DOHH2 (cell line): ENCODE results near the gene TMC7.

Source experiments
- H3F3A ChIP-seq: fragments of 200-600 bp; sonication (generic), shearing (Covaris generic); 2 replicates; pipeline ENCODE4 v1.6.0; 2016; ENCODE audit warnings: antibody characterized with exemption, mild to moderate bottlenecking; ENCODE audit not compliant: control insufficient read depth, insufficient read depth
- H3K27ac ChIP-seq: fragments of 200-600 bp; sonication (generic); 2 replicates; pipeline ENCODE4 v1.5.1; 2014; ENCODE audit warnings: low read depth, mild to moderate bottlenecking, low read length, moderate library complexity
- H3K27me3 ChIP-seq: fragments of 200-600 bp; sonication (generic); 2 replicates; pipeline ENCODE4 v1.6.1; 2014; ENCODE audit warnings: mild to moderate bottlenecking, low read length, mixed read lengths; ENCODE audit not compliant: control insufficient read depth
- H3K36me3 ChIP-seq: fragments of 200-600 bp; sonication (generic); 2 replicates; pipeline ENCODE4 v1.6.1; 2014; ENCODE audit warnings: mild to moderate bottlenecking, low read length, moderate library complexity, mixed read lengths; ENCODE audit not compliant: control insufficient read depth
- H3K4me1 ChIP-seq: fragments of 200-600 bp; sonication (generic); 2 replicates; pipeline ENCODE4 v1.6.1; 2014; ENCODE audit warnings: mild to moderate bottlenecking, low read length, mixed read lengths; ENCODE audit not compliant: control insufficient read depth
- H3K4me2 ChIP-seq: fragments of 200-600 bp; sonication (generic); 2 replicates; pipeline ENCODE4 v1.6.0; 2014; ENCODE audit warnings: mild to moderate bottlenecking, low read length, moderate library complexity
- H3K4me3 ChIP-seq: fragments of 200-600 bp; sonication (generic); 2 replicates; pipeline ENCODE4 v1.5.1; 2014; ENCODE audit warnings: mild to moderate bottlenecking, low read length, mixed read lengths
- H3K79me2 ChIP-seq: fragments of 200-600 bp; sonication (generic); 2 replicates; pipeline ENCODE4 v1.6.1; 2014; ENCODE audit warnings: mild to moderate bottlenecking, low read length, mixed read lengths; ENCODE audit not compliant: control insufficient read depth
- H3K9me2 ChIP-seq: fragments of 200-600 bp; sonication (generic); replicated peaks from 2 replicates; pipeline ENCODE4 v1.6.1; 2014; ENCODE audit warnings: mild to moderate bottlenecking, low read length, mixed read lengths; ENCODE audit not compliant: control insufficient read depth
- H3K9me3 ChIP-seq: fragments of 200-600 bp; sonication (generic); 2 replicates; pipeline ENCODE4 v1.6.1; 2014; ENCODE audit warnings: antibody characterized with exemption, low read length, mixed read lengths; ENCODE audit not compliant: control insufficient read depth, insufficient read depth
- H4K20me1 ChIP-seq: fragments of 200-600 bp; sonication (generic); 2 replicates; pipeline ENCODE4 v1.6.0; 2014; ENCODE audit warnings: low read depth, mild to moderate bottlenecking, antibody characterized with exemption, low read length, moderate library complexity; ENCODE audit not compliant: control insufficient read depth, insufficient read depth
- EZH2phosphoT487 ChIP-seq: fragments of 200-600 bp; sonication (generic); IDR thresholded peaks from 2 replicates; pipeline ENCODE4 v1.6.1; 2017; ENCODE audit warnings: borderline replicate concordance, mild to moderate bottlenecking, antibody characterized with exemption, low read length, moderate library complexity, mixed read lengths
- TF ChIP-seq, protein P1 (sequence below): fragments of 200-600 bp; sonication (generic); IDR thresholded peaks from one replicate; pipeline ENCODE4 v1.5.1; 2014; ENCODE audit warnings: antibody characterized with exemption, mild to moderate bottlenecking, low read depth, low read length; ENCODE audit not compliant: poor library complexity, severe bottlenecking

TMC7 gene

DNA sequence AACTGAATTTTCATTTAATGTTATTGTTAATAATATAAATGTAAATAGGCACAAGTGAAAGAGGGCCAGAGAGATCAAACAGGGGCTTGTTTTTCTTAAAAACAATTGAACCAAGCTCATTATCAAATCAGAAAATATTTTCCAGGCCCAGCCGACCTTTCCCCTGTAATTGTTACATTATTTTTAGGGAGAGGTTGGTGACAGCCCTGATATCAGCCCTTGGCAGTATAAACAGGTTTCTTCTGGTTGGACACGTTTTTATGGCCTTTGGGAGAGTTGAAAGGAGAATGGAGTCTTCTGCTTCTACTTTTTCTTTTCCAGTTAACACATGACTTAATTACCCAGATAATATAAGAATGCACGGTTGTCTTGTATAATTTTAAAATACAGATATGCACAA is 43.7 kb downstream of the TMC7 start:
- Histone ChIP-seq H3K9me3 (no peaks in the 10 kb centered on the region), H3K36me3 (no peaks in the 10 kb centered on the region), H3K4me1 (no peaks in the 10 kb centered on the region), H3K27me3 (no peaks in the 10 kb centered on the region), H3K27ac (no peak overlapping the region), H3K9me2 (no peaks in the 10 kb centered on the region), H3K79me2 (no peaks in the 10 kb centered on the region), H3K4me3 (no peak overlapping the region), H4K20me1 (no peaks in the 10 kb centered on the region), H3K4me2 (no peak overlapping the region), H3F3A (no peaks in the 10 kb centered on the region)
- TF ChIP-seq, protein P1, sequence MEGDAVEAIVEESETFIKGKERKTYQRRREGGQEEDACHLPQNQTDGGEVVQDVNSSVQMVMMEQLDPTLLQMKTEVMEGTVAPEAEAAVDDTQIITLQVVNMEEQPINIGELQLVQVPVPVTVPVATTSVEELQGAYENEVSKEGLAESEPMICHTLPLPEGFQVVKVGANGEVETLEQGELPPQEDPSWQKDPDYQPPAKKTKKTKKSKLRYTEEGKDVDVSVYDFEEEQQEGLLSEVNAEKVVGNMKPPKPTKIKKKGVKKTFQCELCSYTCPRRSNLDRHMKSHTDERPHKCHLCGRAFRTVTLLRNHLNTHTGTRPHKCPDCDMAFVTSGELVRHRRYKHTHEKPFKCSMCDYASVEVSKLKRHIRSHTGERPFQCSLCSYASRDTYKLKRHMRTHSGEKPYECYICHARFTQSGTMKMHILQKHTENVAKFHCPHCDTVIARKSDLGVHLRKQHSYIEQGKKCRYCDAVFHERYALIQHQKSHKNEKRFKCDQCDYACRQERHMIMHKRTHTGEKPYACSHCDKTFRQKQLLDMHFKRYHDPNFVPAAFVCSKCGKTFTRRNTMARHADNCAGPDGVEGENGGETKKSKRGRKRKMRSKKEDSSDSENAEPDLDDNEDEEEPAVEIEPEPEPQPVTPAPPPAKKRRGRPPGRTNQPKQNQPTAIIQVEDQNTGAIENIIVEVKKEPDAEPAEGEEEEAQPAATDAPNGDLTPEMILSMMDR, result no peak
- no peak for TF ChIP-seq EZH2phosphoT487

DNA sequence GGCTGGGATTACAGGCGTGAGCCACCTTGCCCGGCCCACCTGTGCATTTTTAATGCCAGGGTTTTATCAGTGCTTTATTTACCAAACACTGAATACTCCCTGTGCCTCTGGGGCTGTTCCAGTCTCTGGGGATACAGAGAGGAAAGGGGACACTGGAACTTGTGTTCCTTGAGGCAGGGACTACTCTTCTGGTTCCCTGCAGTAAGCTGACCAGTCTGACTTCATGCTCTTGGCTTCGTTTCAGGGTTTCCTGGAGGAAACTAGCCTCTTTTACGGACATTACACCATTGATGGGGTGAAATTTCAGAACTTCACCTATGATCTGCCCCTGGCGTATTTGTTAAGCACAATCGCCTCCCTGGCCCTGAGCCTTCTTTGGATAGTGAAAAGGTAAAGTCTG is 46.2 kb downstream of the TMC7 start:
- Histone ChIP-seq H3K27ac (no peak overlapping the region), H3K4me3 (no peak overlapping the region), H3K79me2 (no peaks in the 10 kb centered on the region), H3K9me2 (no peaks in the 10 kb centered on the region), H3K4me1 (no peaks in the 10 kb centered on the region), H3K36me3 (no peaks in the 10 kb centered on the region), H3K9me3 (no peaks in the 10 kb centered on the region), H4K20me1 (no peaks in the 10 kb centered on the region), H3K27me3 (no peaks in the 10 kb centered on the region), H3K4me2 (no peak overlapping the region), H3F3A (no peaks in the 10 kb centered on the region)
- no peak for TF ChIP-seq EZH2phosphoT487
- TF ChIP-seq, protein P1, result no peak

DNA sequence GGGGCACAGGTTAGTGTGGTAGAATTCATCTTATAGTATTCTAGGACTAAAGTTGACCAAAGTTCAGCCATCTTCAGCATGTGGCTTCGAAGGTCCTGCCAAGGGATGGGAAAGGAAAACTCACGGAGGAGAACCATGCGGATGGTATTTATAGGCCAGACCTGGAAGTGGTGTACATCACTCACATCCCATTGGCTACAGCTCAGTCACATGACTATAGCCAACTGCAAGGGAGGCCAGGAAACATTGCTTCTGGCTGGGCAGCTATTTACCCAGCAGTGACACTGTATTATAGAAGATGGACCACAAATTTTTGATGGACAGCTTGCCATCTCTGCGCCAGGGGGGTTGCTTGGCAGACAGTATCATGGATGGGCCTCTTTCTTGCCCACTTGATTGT is 48.0 kb downstream of the TMC7 start:
- Histone ChIP-seq H3F3A (no peaks in the 10 kb centered on the region), H3K4me1 (no peaks in the 10 kb centered on the region), H3K4me2 (no peak overlapping the region), H3K9me2 (no peaks in the 10 kb centered on the region), H3K79me2 (no peaks in the 10 kb centered on the region), H3K27ac (no peak overlapping the region), H3K9me3 (no peaks in the 10 kb centered on the region), H3K36me3 (no peaks in the 10 kb centered on the region), H4K20me1 (no peaks in the 10 kb centered on the region), H3K4me3 (no peak overlapping the region), H3K27me3 (no peaks in the 10 kb centered on the region)
- TF ChIP-seq EZH2phosphoT487, result no peak
- TF ChIP-seq, protein P1, result no peak

DNA sequence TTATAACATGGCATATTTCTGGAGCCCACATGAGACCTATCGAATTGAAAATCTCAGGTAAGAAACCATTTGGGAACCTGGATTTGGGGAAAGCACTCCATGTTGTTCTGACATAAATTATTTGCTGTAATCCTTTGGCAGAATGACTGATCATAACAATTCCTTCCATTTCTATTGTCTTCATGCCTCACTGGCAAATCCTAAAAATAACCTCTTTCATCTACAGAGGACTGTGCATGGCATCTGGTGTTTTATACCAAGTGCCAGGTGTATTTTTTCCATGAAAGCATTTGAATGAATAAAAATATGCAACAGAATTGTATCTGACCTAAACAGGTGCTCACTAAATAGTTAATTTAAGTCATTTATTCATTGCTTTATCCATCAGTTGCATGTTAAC is 50.0 kb downstream of the TMC7 start:
- no peaks in the 10 kb centered on the region for H3K9me2 ChIP-seq
- no peak overlapping the region for H3K4me3 ChIP-seq
- no peaks in the 10 kb centered on the region for H3K79me2 ChIP-seq
- H3K27me3 ChIP-seq, result no peaks in the 10 kb centered on the region
- no peak overlapping the region for H3K4me2 ChIP-seq
- no peaks in the 10 kb centered on the region for H3K36me3 ChIP-seq
- H3K27ac ChIP-seq, result no peak overlapping the region
- TF ChIP-seq, protein P1, result no peak
- TF ChIP-seq EZH2phosphoT487, result no peak
- no peaks in the 10 kb centered on the region for H3K9me3 ChIP-seq
- no peaks in the 10 kb centered on the region for H4K20me1 ChIP-seq
- H3F3A ChIP-seq, result no peaks in the 10 kb centered on the region
- no peaks in the 10 kb centered on the region for H3K4me1 ChIP-seq
